Measurements from ENCODE around the gene PDZK1IP1.

DNA sequence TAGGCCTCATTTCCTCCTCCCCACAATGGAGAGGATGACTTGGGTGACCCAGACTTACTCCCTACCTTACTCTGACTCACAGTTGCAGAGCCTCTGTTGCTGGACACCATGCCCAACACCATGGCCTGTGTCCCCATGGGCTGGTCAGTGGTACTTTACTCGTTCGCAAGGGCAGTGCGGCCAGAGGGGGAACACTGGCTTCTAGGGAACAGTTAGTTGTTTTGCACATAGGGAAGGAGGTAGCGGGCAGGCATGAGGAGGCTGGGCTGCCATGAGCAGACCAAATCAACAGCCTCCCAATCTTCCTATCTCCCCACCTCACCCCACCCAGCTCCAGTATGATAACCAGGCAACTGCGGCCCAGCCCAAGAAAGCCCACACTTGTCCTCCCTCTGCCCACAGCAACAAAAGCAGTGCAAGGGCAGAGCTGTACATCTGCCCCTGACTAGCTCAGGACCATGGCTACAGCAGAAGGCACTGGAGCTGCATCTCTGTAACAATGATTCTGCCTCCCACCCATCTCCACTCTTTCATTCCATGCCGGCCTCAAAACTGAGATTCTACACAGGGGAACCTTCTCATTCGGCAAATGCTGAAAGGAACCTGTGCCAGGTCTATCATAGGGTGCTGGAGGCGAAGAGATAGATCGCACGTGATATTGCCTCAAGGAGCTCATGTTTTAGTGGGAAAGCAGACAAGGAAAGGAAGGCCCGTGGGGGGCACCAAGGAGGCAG, 23.6 kb upstream of the PDZK1IP1 start:
- TF ChIP-seq, protein P1, sequence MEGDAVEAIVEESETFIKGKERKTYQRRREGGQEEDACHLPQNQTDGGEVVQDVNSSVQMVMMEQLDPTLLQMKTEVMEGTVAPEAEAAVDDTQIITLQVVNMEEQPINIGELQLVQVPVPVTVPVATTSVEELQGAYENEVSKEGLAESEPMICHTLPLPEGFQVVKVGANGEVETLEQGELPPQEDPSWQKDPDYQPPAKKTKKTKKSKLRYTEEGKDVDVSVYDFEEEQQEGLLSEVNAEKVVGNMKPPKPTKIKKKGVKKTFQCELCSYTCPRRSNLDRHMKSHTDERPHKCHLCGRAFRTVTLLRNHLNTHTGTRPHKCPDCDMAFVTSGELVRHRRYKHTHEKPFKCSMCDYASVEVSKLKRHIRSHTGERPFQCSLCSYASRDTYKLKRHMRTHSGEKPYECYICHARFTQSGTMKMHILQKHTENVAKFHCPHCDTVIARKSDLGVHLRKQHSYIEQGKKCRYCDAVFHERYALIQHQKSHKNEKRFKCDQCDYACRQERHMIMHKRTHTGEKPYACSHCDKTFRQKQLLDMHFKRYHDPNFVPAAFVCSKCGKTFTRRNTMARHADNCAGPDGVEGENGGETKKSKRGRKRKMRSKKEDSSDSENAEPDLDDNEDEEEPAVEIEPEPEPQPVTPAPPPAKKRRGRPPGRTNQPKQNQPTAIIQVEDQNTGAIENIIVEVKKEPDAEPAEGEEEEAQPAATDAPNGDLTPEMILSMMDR (IDR thresholded peaks at IDR 0.05; ENCODE audit: low read length), result no peak
- TF ChIP-seq EZH2phosphoT487 (IDR thresholded peaks at IDR 0.05; ENCODE audit: low read length), result no peak
- no peak for TF ChIP-seq EZH2 (optimal IDR thresholded peaks at IDR 0.05; ENCODE audit: low read depth, low read length)
